Stimulated activated CD8-positive, alpha-beta memory T cell treated with anti-CD3 and anti-CD28 coated beads, Interleukin-7, amount 100 ng/mL, for 1 hour (primary cell): ENCODE data around the gene CCDC14.
A peak's percentile ranks its signal among the peaks of the same experiment; 100 is the strongest.
"Not testable (repeated sequence)": the region's sequence is repeated elsewhere in the genome, so short reads cannot be mapped to it uniquely, and the experiment has no call there.

Experiments used
- DNase-seq, 2 donors: peaks; one replicate each; pipeline ENCODE4 v3.0.0-alpha.2; 2020; ENCODE audit warnings: low read depth in 2 of 2

The CCDC14 gene, protein sequence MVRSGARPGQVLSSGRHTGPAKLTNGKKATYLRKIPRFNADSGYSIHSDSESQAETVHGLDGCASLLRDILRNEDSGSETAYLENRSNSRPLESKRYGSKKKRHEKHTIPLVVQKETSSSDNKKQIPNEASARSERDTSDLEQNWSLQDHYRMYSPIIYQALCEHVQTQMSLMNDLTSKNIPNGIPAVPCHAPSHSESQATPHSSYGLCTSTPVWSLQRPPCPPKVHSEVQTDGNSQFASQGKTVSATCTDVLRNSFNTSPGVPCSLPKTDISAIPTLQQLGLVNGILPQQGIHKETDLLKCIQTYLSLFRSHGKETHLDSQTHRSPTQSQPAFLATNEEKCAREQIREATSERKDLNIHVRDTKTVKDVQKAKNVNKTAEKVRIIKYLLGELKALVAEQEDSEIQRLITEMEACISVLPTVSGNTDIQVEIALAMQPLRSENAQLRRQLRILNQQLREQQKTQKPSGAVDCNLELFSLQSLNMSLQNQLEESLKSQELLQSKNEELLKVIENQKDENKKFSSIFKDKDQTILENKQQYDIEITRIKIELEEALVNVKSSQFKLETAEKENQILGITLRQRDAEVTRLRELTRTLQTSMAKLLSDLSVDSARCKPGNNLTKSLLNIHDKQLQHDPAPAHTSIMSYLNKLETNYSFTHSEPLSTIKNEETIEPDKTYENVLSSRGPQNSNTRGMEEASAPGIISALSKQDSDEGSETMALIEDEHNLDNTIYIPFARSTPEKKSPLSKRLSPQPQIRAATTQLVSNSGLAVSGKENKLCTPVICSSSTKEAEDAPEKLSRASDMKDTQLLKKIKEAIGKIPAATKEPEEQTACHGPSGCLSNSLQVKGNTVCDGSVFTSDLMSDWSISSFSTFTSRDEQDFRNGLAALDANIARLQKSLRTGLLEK

DNA sequence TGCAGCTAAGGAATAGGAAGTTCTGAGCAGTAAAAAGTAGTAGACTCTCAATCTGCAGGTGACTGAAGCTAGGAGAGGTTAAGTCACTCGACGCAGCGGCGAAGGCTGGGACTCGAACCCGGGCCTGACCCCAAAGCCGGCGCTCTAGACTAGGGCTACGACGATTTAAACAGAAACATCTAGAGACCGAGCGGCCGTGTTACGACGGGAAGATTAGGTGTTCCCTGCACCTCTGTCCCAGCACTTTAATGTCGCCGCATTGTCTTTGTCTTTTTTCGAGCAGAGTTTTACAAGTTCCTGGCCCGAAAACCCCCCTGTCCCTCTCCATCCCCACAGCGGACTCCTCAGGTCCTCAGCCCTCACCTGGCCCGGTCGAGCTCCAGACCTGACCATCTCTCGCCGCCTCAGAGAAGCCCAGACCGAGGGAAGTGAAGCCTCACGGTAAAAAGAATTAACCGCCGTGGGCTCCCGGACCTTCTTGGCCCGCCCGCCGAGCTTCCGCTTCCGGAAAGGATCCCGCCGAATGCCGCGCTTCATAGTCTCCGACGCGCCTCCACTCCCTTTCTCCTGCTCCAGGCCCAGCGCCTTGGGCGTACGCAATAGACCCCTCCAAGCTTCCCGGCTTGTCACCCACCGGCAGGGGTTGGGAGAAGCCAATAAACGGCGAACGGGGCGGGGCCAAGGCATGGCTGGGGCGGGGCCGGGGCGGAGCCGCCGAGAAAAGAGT lies at the start of gene CCDC14:
TSS of gene CCDC14 (minus strand) at position 449 of the 727 bp plus-strand sequence. CDS start at position 393, 56 bp downstream.
- peak; percentile 34 to 46 for DNase-seq

DNA sequence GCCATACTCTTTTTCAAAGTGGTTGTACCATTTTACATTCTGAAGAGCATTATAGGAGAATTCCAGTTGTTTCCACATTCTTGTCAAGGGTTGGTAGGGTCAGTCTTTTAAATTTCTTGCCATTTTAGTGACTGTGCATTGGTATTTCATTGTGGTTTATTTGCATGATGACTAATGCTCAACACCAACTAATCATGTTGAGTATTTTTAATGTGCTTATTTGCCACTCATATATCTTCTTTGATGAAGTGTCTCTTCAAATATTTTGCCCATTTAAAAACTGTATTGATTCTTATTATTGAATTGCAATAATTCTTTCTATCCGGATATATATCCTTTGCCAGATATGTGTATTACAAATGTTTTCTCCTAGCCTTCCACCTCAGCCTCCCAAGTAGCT lies 47.3 kb upstream of the CCDC14 start:
- not testable (repeated sequence) for DNase-seq

DNA sequence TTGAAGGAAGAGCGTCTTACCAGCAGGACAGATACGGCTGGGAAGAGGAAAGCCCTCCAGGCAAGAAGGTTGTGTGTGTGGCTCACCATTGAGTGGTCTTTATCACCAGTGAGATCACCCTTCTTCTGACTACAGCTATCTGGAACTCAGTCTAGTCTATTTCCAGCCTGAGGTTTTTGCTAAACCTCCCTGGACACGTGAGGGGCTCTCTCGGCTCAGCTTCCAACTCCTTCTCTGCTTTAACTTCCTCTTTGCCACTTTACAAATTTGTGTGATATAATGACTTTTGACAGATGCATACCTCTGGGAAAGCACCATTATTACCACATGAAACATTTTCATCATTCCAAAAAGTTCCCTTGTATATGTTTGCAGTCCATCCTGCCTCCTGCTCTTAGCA lies 46.2 kb upstream of the CCDC14 start:
- DNase-seq = no peak

DNA sequence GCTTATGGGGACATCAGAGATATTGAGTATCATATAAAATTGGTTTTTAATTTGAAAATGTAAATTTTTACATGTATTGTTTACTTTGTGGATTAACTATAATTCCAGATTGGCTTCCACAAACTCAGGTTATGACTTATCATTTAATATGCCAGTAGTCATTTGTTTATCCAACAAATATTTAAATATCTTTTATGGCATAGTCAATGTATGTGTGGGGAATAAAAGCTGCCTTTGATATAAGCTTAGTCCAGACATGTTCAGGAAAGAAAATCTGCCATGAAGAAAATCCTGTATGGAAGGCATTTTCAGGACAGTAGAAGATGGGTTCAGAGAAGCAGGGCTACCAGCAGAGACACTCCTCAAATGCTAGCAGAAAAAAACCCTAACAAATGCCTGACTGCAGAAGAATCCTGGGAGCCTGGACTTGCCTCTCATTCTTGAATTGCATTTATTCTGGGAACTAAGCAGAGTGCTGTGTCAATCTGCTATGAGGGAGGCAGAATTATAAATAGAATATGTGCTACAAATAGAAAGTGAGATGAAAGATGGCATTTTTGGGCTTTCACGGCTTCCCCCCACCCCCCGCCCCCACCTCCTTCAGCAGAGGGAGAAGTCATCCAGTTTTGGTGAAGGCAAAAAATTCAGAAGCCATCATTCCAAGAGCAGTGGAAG lies 41.5 kb upstream of the CCDC14 start:
- not testable (repeated sequence) for DNase-seq

DNA sequence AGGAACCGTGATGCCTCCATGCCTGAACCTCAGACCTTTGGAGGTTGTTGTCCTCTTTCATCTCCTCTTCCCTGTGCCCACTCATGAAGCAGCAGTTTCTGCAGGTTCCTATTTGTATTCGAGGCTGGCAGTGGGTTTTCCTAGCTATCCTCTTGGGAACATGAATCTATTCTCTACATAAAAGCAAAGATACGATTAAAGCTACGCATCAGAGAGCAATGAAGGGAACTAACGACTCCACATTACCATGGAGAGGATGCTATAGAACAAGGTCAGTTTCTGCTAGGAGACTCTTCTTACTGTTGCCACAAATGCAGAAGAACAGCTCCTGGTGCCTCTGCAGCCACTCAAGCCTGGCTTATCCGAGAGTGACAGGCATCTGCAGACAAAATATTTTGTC lies 40.3 kb upstream of the CCDC14 start:
- not testable (repeated sequence) for DNase-seq

DNA sequence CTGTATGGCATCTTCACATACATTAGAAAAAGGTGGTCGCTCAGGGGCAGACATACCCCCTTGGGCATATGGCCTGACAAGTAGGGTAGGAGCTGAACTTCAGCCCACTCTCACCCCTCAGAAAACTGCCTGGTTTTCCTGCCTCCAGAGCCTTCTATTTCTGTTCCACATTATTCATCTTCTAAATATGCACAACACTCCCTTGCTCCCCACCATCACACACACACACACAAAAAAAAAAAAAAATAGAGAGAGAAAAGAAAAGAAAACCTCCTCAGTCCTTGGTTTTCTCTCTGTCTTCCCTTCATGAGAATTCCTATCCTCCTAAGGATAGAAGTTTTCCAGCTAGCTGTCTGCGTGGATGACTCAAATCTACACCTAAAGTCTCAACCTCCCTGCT lies 36.5 kb upstream of the CCDC14 start:
- DNase-seq = no peak

DNA sequence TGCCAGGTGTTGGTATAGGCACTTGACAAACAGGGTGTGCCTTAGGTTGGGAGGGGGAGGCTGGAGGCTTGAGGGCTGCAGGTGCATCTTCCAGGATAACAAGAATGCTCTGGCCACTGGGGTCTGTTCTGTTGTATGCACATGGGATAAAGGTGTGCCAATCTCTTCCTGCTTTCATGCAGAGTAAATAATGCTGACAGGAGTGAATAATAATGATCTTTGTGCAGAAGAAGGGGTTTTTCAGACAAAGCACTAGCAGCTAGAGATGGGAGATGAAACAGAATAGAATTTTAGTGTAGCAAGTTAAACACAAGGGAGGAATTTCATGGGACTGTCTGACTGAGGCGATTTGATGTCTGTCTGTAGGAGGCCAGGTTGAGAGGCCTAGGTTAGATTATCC lies 32.8 kb upstream of the CCDC14 start:
- no peak for DNase-seq

DNA sequence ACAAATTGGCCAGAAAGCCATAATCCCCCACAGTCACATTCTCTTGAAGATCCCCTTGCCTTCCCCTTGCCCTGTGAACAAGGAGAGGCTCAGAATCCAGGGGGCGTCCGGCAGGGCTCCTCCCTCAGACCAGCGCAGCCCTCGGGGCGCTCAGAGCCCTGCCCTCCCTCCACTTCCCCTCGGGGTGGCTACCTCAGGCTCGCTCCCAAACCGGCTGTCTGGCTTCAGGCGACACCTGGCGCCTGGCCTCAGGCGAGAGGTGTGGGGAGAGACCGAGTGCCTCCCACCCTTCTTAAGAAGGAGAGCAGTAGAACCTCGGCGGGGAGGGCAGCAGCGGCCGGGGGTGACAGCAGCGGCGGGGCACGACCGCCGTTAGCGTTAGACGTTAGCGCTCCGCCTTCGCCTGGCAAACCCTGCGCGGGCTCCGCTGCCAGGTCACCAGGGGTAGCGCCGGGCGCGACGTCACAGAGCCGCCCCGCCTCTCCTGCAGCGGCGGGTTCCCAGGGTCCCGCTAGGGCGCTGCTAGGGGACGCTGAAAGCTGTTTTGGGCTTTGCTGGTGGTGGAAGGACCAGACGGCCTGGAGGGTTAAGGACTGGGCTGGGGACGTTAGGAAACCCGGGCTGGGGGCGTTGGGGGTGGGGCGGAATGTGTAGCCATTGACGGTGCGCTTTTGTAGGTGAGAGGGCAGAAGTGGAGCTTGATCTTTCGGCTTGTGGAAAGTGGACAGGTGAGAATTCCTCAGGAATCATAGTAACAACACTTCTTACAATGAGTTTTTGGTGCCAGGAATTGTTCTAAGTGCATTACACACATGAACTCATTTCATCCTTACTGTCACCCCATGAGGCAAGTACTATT lies 30.9 kb upstream of the CCDC14 start, which contains the start of gene ROPN1:
TSS of gene ROPN1 (minus strand) at position 395 of the 859 bp plus-strand sequence. CDS start 11,643 bp downstream, outside the sequence.
- DNase-seq = not testable (repeated sequence)

DNA sequence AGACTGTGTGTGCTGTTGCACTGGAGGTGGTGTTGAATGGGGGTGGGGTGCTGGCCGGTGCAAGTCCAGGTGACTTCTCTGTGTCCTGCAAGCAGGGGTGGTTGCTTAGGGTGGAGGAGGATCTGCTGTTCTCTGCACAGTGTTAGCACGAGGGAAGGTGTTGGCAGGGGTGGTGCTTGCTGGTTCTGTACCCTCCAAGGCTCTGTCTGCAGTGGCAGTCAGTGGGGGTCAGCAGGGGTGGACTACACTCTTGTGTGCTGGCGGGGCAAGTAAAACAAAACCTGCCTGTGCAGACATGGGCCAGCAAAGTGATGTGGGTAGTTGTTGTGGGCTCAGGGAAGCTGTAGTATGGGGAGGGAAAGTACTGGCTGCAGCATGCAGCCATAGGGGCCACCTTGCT lies 25.4 kb upstream of the CCDC14 start:
- DNase-seq = no peak

DNA sequence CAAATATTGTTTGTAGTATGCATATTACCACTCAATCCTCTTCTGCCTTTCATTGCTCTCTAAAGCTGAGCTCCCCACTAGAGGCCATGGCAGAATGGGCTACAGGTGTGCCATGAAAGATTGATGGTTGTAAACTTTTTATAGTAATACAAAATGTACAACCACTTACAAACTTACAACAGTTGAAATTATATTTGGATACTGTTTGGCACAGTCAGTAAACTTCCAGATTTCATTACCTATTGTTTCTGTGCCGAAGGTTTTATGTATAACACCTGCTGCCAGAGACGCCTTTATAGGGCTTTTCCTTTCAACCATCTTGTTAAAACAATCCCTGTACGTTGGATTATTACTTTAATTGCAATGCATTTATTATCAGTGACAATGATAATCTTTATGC lies 23.9 kb upstream of the CCDC14 start:
- DNase-seq = no peak

DNA sequence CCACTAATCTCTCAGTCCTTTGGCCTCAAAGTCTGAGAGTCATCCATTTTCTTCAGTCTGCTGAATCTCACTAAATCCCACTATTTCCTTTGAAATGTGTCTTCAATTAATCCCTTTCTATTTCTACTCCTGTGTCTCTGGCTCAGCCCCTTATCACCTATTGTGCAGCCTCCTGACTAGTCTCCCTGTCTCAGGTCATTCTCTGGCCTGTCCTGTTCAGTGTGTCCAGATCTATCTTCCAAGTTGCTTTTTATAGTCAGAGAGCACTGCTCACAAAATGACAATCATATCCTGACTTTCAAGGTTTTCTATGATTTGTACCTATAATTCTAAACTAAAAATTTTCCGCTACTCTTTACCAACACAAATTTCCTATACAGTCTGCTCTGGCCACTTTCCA lies 23.3 kb upstream of the CCDC14 start:
- DNase-seq = no peak

DNA sequence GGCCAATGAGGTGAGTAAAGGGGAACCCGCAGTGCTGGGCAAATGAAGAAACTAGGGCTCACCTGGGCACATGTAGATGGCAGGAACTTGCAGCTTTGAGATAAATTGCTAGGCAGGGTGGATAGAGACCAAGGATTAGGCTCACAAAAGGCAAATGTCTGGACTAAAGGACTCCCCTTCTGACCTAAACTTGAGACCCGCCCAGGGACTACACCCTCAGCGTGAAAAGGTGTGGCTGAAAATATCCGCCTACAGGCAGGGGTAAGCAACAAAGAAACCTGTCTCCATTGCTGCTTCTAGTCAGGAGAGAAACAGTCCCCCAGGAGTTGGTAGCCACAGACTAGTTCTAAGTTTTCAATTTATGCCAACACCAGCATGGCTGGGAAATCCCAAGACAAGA lies 20.3 kb upstream of the CCDC14 start:
- not testable (repeated sequence) for DNase-seq

DNA sequence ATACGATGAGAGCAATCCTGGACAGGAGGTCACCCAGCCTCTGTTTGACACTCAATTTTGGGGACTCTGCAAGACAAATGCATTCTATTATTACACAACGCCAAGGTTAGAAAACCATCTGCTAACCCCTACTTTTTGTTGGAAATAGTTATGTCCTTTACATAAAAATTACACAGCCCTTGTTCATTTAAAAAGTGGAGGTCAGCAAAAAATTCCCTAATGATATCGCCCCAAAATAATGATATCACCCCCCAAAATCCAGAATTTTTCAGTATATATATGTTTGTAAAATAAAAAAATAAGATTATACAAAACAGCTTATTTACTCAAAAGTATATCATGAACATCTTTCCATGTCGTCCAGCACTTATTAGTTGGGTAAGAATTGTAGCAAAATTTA lies 19.5 kb upstream of the CCDC14 start:
- DNase-seq = no peak

DNA sequence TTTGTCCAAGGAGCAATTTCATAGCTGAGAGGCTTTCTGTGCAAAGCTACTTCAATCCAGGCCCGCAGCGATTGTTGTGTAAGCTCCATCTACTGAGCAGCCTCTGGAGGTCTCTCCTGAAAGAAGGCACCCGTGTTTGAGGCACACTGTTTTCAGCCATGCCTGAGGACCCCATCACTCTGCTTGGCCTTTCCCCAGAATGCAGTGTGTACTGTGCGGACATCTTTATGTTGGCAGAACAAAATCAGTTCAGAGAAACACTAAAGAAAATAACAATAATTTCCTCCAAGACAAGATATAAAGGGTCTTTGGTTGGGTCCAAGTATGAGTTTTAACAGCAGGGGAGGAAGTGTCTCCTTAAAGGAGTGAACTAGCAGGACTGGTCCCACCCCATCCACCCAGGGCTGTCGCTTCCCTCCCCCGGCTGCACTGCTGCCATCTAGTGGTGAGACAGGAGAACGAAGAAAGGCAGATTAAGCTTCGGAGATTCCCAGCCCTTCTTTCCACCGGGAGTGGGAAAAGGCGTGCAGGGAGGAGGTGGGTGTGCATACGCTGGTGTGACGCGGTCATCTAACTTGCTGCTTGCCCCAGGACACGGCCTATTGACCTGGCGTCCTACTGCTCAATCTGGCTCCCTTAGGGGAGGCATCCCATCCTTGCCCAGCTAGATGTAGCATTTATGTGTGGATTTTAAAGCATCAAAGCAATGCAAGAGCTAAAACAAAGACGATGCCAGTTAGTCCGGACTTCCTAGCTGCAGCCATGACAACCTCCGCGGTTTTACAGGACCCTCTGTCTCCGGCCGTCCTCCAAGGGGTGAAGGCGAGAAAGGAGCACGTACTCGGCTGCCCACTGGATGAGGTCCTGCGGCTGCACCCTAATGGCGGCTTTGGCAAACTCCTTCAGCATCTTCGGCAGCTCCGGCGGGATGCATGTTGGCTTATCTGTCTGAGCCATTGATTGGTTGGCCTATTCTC lies 18.8 kb upstream of the CCDC14 start:
- DNase-seq = peak in 1 of 2 donors; percentile 3

DNA sequence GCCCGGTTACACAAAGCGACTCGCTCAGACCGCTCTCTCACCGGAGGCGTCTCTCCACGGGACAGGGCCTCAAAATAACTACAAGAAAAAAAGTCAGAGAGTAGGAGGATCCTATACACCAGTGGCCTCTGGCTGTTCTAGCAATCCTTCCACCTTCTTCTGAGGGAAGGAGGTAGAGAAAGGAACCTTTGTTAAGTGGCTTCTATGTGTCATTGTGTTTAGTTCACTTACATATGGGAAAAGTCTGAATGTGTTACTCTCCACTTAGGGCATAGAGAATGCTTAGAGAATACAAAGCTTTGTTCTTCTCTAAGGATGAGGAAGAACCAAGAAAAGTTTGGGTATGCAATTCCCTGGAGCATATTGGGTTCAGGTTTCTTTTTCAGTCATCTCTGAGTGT lies 15.9 kb upstream of the CCDC14 start:
- DNase-seq = not testable (repeated sequence)

DNA sequence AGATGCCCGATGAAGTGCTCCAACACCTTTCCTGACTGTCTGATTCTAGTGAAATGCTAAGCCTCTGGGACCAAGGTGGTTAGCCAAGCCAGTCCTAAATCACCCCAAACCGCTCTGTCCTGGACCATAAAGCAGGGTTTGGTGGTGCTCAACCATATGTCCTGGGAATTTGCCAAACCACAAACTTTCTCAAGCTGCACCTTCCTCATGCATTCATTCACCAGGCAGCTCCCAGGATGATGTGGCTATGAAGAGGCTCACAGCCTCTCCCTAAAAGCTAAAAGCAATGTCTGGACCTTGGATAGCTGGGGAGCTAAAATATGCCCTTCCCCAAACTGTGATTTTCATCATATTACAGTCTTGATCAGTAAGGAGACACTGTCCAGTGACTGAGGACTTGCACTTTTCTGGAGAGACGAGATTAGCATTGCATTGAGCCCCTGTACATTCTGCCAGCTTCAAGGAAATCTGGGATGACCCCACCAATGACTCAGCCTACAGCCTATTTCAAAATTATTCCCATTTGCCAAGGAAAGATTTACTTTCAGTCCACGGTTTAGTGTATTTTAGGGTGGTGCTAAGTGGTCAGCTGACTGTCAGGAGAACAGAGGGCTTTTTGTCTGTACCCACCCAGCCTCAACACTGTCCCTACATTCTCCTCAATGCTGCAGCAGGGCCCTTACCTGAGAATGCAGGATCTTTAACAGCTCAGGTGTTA lies 15.3 kb upstream of the CCDC14 start:
- DNase-seq = not testable (repeated sequence)

DNA sequence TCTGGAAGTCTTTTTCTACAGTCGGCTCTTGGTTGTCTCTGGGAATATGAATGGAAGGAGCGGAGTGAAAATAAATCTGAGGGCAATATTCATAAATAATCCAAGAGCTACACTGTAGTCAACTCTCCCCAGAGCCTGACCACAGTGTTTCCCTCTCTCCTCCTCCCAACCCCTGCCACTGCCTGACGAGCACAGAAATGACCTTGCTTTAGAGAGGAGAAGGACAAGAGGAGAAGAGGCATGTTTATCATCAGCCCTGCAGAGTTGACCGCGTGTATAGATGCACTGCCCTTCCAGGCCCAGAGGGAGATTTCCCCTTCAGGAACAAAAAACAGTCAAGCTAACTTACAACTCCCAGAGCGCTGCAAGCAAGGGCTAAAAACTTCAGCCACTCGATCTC lies 14.0 kb upstream of the CCDC14 start:
- DNase-seq = not testable (repeated sequence)

DNA sequence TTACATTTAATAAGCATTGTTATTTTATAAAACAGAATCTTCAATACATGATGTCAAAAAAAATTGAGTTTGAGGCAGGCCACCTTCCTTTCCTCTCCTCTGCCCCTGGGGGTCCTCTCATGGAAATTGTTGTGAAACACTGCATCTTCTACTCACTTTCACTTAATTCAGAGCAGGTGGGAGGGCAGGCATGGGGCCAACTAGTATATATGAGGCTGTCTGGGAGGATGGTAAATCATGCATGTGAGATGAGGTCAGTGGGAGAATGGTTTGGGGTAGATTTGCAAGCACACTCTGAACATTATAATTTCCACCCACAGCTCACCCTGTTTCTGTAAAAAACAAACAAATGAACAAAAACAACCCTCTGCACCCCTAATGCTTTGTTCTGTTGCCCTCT lies 10.4 kb upstream of the CCDC14 start:
- no peak for DNase-seq
